NCI-H510A (cell line): ENCODE measurements around the gene ONECUT1.

Experiments used
- DNase-seq: peaks from one replicate; lab custom pipeline; 2025; lab: John Stamatoyannopoulos, UW

Gene ONECUT1

GRCh38 chr15:52796753-52797520 lies 6.8 kb upstream of the ONECUT1 start:
- no peak for DNase-seq

GRCh38 chr15:52796228-52796521 lies 6.0 kb upstream of the ONECUT1 start:
- no peak for DNase-seq

DNA sequence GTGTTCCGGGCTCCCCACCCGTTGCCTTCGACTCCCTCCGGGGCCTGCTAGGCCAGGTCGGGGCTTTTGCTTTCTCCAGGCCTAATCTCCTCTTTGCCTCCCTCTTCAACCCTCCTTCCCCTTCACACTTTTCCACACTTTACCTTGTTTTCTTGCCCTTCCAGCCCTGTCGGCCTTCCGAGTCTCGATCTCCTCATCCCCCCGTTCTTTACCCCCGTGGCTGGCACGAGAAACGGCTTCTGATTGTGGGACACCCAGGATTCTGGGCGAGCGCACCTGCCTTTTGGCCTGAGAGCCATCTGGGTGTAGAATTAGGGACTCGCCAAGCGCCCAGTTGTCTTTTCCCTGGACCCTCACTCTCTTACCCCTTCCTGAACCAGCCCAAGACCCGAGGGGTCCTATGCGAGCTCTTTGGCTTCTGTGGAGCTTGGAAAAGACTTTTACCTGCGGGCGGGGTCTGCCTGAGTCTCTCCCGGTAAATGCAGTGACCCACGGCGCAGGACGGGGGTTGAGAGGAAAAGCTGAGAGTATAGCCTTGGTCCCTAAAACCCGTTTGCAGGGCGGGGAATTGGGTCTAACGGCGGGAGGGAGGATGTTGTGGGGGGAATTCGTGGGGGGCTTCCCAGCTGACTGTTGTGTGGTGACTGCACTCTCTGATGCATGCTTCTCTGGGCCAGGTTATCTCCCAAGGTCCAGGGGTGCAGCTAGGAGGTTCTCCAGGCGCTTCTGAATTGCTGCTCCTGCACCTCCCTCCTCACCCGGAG lies 5.5 kb upstream of the ONECUT1 start:
- DNase-seq = no peak

- no peak for DNase-seq
Measured at GRCh38 chr15:52794665-52795463, 4.7 kb upstream of the ONECUT1 start.

GRCh38 chr15:52791776-52792175 lies 1.6 kb upstream of the ONECUT1 start:
- DNase-seq = no peak

- no peak for DNase-seq
Measured at GRCh38 chr15:52790941-52791751, 1.0 kb upstream of the ONECUT1 start.

DNA sequence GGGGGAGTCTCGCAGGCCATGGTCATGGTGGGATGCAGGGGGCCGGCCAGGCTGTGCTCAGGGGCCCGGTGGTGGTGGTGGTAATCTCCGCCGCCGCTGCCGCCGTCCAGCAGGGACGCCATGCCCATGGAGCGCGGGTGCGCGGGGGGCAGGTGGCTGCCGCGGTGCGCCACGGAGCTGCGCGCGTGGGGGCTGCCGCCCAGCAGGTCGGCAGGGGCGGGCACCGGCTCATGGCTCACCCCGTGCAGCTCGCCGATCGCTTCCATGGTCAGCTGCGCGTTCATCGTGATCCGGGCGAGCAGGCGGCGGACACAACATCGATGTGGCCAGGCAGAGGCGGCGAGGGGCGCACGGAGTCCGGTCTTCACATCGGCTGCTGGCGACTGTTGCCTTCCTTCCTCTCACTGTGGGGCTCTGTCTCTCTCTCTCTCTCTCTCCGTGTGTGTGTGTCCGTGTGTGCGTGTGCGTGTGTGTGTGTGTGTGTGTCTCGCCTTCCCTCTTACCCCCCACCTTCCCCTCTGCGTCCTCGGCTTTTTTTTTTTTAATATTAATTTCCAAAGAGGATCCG lies 451 bp downstream of the ONECUT1 start:
- no peak for DNase-seq

GRCh38 chr15:52789008-52789600 lies 1.0 kb downstream of the ONECUT1 start:
- DNase-seq = no peak

GRCh38 chr15:52788099-52788986 lies 1.8 kb downstream of the ONECUT1 start:
- DNase-seq = peak; percentile 10

DNA sequence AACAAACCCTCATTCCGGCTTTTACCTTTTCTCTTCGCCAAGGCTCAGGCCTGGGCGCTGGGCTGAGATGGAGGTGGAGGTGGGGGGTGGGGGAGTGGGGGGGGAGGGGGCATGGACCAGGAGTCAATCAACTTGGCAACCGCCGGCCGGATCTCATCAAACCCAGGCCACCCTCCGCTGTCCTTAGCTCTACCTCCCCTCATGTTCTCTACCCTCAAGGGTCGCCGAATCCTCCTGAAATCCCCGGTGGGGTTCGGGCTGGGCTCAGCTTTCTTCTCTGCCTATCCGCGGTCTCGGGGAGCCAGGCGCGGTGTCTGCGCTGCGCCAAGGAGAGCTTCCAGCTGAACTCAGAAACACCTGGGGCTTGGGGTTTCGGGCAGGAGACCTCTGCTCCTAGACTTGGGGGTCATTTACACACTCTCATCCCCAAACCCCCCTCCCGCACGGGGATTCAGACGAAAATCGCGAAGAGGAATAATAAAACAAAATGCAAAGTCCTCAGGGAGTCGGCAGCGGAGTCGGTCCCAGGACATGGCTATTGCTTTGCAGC lies 2.5 kb downstream of the ONECUT1 start:
- DNase-seq = no peak

- no peak for DNase-seq
Measured at GRCh38 chr15:52787123-52787503, 3.0 kb downstream of the ONECUT1 start.

DNA sequence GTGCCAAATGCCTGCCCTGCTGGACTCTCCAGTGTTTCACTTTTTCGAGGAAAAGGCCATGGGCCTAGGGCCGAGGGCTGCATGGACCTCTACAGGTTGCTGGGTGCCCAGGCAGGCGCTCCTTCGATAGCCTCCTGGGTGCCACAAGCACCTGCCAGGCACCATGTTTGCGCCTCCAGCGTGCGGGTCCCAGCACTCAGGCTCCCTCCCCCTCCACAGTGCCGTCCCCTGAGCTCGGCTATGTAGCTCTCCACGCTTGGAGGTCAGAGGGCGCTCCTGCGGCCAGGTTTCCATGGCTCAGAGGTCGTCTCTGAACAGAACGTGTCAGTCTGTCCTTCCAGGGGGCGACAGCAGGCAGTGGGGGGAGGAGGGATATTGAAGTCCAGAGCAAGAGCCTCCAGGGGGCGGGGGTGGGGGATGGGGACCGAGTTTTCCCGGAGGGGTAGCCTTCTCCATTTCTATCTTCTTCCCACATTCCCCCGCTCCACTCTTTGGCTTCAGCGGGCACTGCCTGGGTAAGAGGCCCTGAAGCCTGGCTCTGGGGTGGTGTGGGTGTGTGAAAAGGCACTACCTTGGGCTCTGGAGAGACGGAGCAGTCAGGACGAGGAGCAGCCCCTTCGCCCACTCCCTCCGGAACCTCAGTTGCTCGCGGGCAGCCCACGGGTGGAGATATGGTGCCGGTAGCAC lies 3.6 kb downstream of the ONECUT1 start:
- DNase-seq = no peak

DNA sequence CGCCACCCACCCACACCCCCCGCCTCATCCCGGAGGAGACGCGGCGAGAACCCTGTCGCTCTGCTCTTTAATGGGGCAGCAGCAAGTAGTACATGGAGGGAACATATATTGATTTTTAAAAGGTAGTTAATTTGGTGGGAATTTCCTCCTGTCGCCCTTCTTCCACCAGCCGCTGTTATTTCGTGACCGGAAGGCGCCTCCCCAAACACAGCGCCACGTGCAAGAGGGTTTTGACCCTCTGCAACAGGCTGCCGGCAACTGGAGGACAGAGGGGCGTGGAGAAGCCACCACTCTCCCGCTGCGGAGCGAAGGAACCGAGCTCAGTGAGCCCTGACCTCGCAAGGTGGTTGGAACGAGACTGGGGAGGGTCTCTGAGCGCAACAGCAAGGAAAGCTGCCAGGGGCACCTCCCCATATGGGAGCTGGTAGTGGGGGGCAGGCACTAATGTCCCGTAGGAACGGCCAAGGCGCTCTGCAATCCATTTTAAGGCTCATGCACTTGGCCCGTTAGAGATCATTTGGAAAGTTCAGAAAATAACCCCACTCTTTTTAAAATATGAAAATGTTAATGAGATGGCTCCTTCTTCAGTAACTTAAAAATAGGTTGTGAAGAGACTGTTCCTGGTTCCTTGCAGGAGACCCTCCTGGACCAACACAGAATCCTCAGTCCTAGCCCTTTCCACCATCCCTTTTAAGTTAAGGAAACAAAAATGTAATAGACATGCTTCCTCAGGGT lies 4.3 kb downstream of the ONECUT1 start:
- DNase-seq = no peak

- no peak for DNase-seq
Measured at GRCh38 chr15:52784799-52785671, 5.1 kb downstream of the ONECUT1 start.

- no peak for DNase-seq
Measured at GRCh38 chr15:52783929-52784798, 6.0 kb downstream of the ONECUT1 start.

DNA sequence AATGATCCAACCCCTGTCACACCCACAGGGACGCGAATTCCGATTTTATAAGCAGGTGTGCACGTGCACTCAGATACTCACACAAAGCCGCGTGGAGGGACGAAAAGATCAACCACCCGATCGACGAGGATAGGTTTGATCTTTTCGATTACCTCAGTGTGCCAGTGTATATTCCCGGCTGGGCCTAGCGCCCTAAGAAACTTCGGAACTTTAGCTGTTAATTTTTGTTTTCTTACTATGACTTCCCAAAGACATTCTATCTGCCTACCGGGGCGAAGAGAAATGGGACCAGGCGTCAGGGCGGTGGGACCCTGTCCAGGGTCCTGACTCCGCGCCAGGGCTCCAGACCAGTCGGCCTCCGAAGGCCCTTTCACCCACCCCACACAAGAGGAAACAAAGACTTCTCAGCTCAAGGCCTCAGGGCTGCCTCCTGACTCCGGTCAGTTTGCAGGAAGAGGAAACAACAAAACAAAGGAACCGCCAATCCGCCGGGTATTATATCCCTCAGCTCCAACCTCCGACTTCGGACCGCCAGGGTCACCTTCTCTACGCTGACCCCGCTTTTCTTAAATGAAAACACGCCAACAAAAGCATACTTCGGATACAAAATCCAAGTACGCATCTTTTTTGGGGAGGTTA lies 6.8 kb downstream of the ONECUT1 start:
- no peak for DNase-seq
